Vagina (tissue), 2 donors: ENCODE data around the gene LRRC7. TPM values are rescaled to one million over a fixed set of nuclear protein-coding genes. Genes with fewer than 3 reads are reported as not detected.

Source experiments
- DNase-seq, 2 donors: peaks; one replicate each; pipeline ENCODE4 v3.0.0-alpha.2; 2017; ENCODE audit errors: extremely low spot score in 2 of 2
- H3K27ac ChIP-seq: fragments of 200-600 bp; sonication (generic); one replicate; pipeline ENCODE4 v1.5.1; 2019
- H3K27me3 ChIP-seq: fragments of 200-600 bp; sonication (generic); one replicate; pipeline ENCODE4 v1.5.1; 2019
- H3K36me3 ChIP-seq, 2 donors: fragments of 200-600 bp; sonication (generic); one replicate each; pipeline ENCODE4 v1.5.1; 2017 to 2019
- H3K4me1 ChIP-seq: fragments of 200-600 bp; sonication (generic); one replicate; pipeline ENCODE4 v1.5.1; 2019
- H3K4me3 ChIP-seq, 2 donors: fragments of 200-600 bp; sonication (generic); 1 replicate in 1 of 2; 2 replicates in 1 of 2; pipeline ENCODE4 v1.5.1; 2016 to 2019
- H3K9me3 ChIP-seq: fragments of 200-600 bp; sonication (generic); one replicate; pipeline ENCODE4 v1.5.1; 2019
- CTCF ChIP-seq, 3 experiments: fragments of 450-650 bp in 2 of 3; fragments of 200-600 bp in 1 of 3; sonication (generic) in 1 of 3; IDR thresholded peaks; one replicate each; pipeline ENCODE4 v1.5.1; 2017 to 2019; ENCODE audit warnings: antibody characterized with exemption in 3 of 3, mild to moderate bottlenecking in 2 of 3, moderate library complexity in 2 of 3
- POLR2A ChIP-seq, 2 donors: fragments of 450-650 bp; IDR thresholded peaks; one replicate each; pipeline ENCODE4 v1.6.1; 2017; ENCODE audit warnings: antibody characterized with exemption in 2 of 2, mild to moderate bottlenecking in 2 of 2, moderate library complexity in 2 of 2
- POLR2AphosphoS5 ChIP-seq, 2 donors: sonication (generic); formaldehyde crosslinking; IDR thresholded peaks; one replicate each; pipeline ENCODE4 v1.9.0; 2017; ENCODE audit warnings: antibody characterized with exemption in 2 of 2, mild to moderate bottlenecking in 2 of 2, low read depth in 1 of 2; ENCODE audit not compliant: insufficient read depth in 1 of 2
- intact Hi-C: fragments of 100-400 bp; cut with DNase I; formaldehyde crosslinking; loops from one replicate; pipeline ENCODE4 v1.15.1; 2023
- total RNA-seq: library from RNA; depleted of rRNA; stranded (reverse); fragments of >200 nt; gene quantifications from one replicate; pipeline ENCODE4 v1.2.3, GENCODE V29; 2016

LRRC7 gene
- total RNA-seq, 1 donor from 2014 or later, result not detected

- no peaks in the 10 kb centered on the region for H3K27me3 ChIP-seq
- H3K27ac ChIP-seq, result no peak overlapping the region
- H3K4me3 ChIP-seq, result no peak overlapping the region
- peaks cover 7% of the 10 kb centered on the region for H3K4me1 ChIP-seq
- intact Hi-C loops, result no loop called here
- no peak for DNase-seq
- no peaks in the 10 kb centered on the region for H3K9me3 ChIP-seq
- H3K36me3 ChIP-seq, result no peaks in the 10 kb centered on the region
- TF ChIP-seq POLR2AphosphoS5 (IDR thresholded peaks at IDR 0.05; ENCODE audit: insufficient read depth in 1 of 2, low read depth in 1 of 2) (no peak), POLR2A (IDR thresholded peaks at IDR 0.05) (no peak), CTCF (IDR thresholded peaks at IDR 0.05) (no peak)
These were observed 480.8 kb downstream of the LRRC7 start for GRCh38 chr1:70048336-70049094.

GRCh38 chr1:70051926-70052325 is 484.2 kb downstream of the LRRC7 start:
- no peaks in the 10 kb centered on the region for H3K4me1 ChIP-seq
- no peaks in the 10 kb centered on the region for H3K27me3 ChIP-seq
- H3K4me3 ChIP-seq, result no peak overlapping the region
- no peak for TF ChIP-seq POLR2AphosphoS5 (IDR thresholded peaks at IDR 0.05; ENCODE audit: insufficient read depth in 1 of 2, low read depth in 1 of 2)
- TF ChIP-seq POLR2A (IDR thresholded peaks at IDR 0.05), result no peak
- TF ChIP-seq CTCF (IDR thresholded peaks at IDR 0.05), result no peak
- H3K27ac ChIP-seq, result no peak overlapping the region
- no peak for DNase-seq
- intact Hi-C loops, result no loop called here
- H3K36me3 ChIP-seq, result no peaks in the 10 kb centered on the region
- no peaks in the 10 kb centered on the region for H3K9me3 ChIP-seq

- intact Hi-C loops, result no loop called here
- Histone ChIP-seq H3K4me1 (no peaks in the 10 kb centered on the region), H3K4me3 (no peak overlapping the region), H3K9me3 (no peaks in the 10 kb centered on the region), H3K27ac (no peak overlapping the region), H3K27me3 (no peaks in the 10 kb centered on the region), H3K36me3 (no peaks in the 10 kb centered on the region)
- TF ChIP-seq CTCF (IDR thresholded peaks at IDR 0.05) (no peak), POLR2A (IDR thresholded peaks at IDR 0.05) (no peak), POLR2AphosphoS5 (IDR thresholded peaks at IDR 0.05; ENCODE audit: insufficient read depth in 1 of 2, low read depth in 1 of 2) (no peak)
- no peak for DNase-seq
These were observed 489.8 kb downstream of the LRRC7 start for GRCh38 chr1:70057500-70057899.

GRCh38 chr1:70061231-70061630 is 493.5 kb downstream of the LRRC7 start:
- intact Hi-C loops, result no loop called here
- Histone ChIP-seq H3K36me3 (no peaks in the 10 kb centered on the region), H3K27ac (no peak overlapping the region), H3K4me1 (no peaks in the 10 kb centered on the region), H3K27me3 (no peaks in the 10 kb centered on the region), H3K4me3 (no peak overlapping the region), H3K9me3 (no peaks in the 10 kb centered on the region)
- no peak for TF ChIP-seq POLR2A (IDR thresholded peaks at IDR 0.05)
- TF ChIP-seq CTCF (IDR thresholded peaks at IDR 0.05), result no peak
- no peak for TF ChIP-seq POLR2AphosphoS5 (IDR thresholded peaks at IDR 0.05; ENCODE audit: insufficient read depth in 1 of 2, low read depth in 1 of 2)
- DNase-seq, result no peak

GRCh38 chr1:70063861-70064260 is 496.1 kb downstream of the LRRC7 start:
- Histone ChIP-seq H3K36me3 (no peaks in the 10 kb centered on the region), H3K9me3 (no peaks in the 10 kb centered on the region), H3K27me3 (no peaks in the 10 kb centered on the region), H3K27ac (no peak overlapping the region), H3K4me3 (no peak overlapping the region), H3K4me1 (no peaks in the 10 kb centered on the region)
- intact Hi-C loops, result no loop called here
- no peak for TF ChIP-seq POLR2A (IDR thresholded peaks at IDR 0.05)
- TF ChIP-seq POLR2AphosphoS5 (IDR thresholded peaks at IDR 0.05; ENCODE audit: insufficient read depth in 1 of 2, low read depth in 1 of 2), result no peak
- TF ChIP-seq CTCF (IDR thresholded peaks at IDR 0.05), result no peak
- DNase-seq, result no peak
